IMR-90 (cell line): ENCODE data around the gene SRRM2. TPM values are rescaled to one million over a fixed set of nuclear protein-coding genes. Genes with fewer than 3 reads are reported as not detected.

ENCODE experiments used
- ATAC-seq: fragments of 200-7000 bp; cut with Tn5 transposase; 2 replicates; pipeline ENCODE4 v1.9.1; 2020; ENCODE audit warnings: low read depth, mild to moderate bottlenecking, moderate library complexity
- BruUV-seq: library from RNA; stranded (reverse); fragments of 400-500 nt; replicated peaks from 2 replicates; lab custom pipeline; 2021; lab: Mats Ljungman, UMichigan
- CTCF ChIA-PET: fragments of 300-600 bp; formaldehyde crosslinking; extraction: SDS; loops from one replicate; lab custom pipeline; 2021; ENCODE audit warnings: antibody characterized with exemption; lab: Yijun Ruan, JAX
- POLR2A ChIA-PET: fragments of 300-600 bp; sonication (Branson Sonifier 250); formaldehyde crosslinking; loops from one replicate; lab custom pipeline; 2022; ENCODE audit warnings: antibody characterized with exemption; ENCODE audit not compliant: unreplicated experiment; lab: Charles Lee
- DNase-seq: peaks from one replicate; pipeline ENCODE4 v3.0.0; 2013
- H2AFZ ChIP-seq: replicated peaks from 2 replicates; pipeline ENCODE3; 2013; ENCODE audit warnings: low read length, mild to moderate bottlenecking; ENCODE audit not compliant: poor library complexity
- H2AK5ac ChIP-seq: 2 replicates; pipeline ENCODE4 v1.6.1; 2013; ENCODE audit warnings: low read depth, low read length, inconsistent platforms
- H2AK9ac ChIP-seq: replicated peaks from 2 replicates; pipeline ENCODE3; 2013; ENCODE audit warnings: mild to moderate bottlenecking, low read depth, low read length, moderate library complexity; ENCODE audit not compliant: poor library complexity
- H2BK120ac ChIP-seq: 2 replicates; pipeline ENCODE4 v1.6.1; 2013; ENCODE audit warnings: low read depth, low read length, inconsistent platforms
- H2BK15ac ChIP-seq: 3 replicates; pipeline ENCODE4 v1.6.1; 2013; ENCODE audit warnings: low read depth, low read length, inconsistent platforms
- H2BK20ac ChIP-seq: 2 replicates; pipeline ENCODE4 v1.6.1; 2013; ENCODE audit warnings: low read depth, mild to moderate bottlenecking, inconsistent platforms, low read length, moderate library complexity
- H2BK5ac ChIP-seq: 2 replicates; pipeline ENCODE4 v1.6.1; 2013; ENCODE audit warnings: mild to moderate bottlenecking, low read depth, low read length, inconsistent platforms; ENCODE audit not compliant: poor library complexity, severe bottlenecking
- H3K14ac ChIP-seq: replicated peaks from 2 replicates; pipeline ENCODE4 v1.6.1; 2013; ENCODE audit warnings: low read depth, low read length, inconsistent platforms
- H3K18ac ChIP-seq: 2 replicates; pipeline ENCODE4 v1.6.1; 2013; ENCODE audit warnings: low read depth, low read length, control low read depth
- H3K23ac ChIP-seq: 2 replicates; pipeline ENCODE4 v1.6.1; 2013; ENCODE audit warnings: low read depth, low read length, inconsistent platforms
- H3K27ac ChIP-seq: 2 replicates; pipeline ENCODE4 v1.5.1; 2013; ENCODE audit warnings: mild to moderate bottlenecking, control low read depth, low read length; ENCODE audit not compliant: insufficient read depth
- H3K27me3 ChIP-seq: 2 replicates; pipeline ENCODE4 v1.6.1; 2013; ENCODE audit warnings: low read length; ENCODE audit not compliant: control insufficient read depth, insufficient read depth
- H3K36me3 ChIP-seq: 2 replicates; pipeline ENCODE4 v1.6.1; 2013; ENCODE audit warnings: low read length, mixed read lengths; ENCODE audit not compliant: control insufficient read depth, insufficient read depth
- H3K4ac ChIP-seq: 2 replicates; pipeline ENCODE4 v1.6.1; 2013; ENCODE audit warnings: low read depth, low read length, inconsistent platforms
- H3K4me1 ChIP-seq: 2 replicates; pipeline ENCODE4 v1.6.1; 2013; ENCODE audit warnings: low read length, mixed read lengths; ENCODE audit not compliant: control insufficient read depth, insufficient read depth
- H3K4me2 ChIP-seq: 2 replicates; pipeline ENCODE4 v1.6.1; 2013; ENCODE audit warnings: low read depth, mild to moderate bottlenecking, control low read depth, low read length, moderate library complexity
- H3K4me3 ChIP-seq: 2 replicates; pipeline ENCODE4 v1.5.1; 2013; ENCODE audit warnings: low read depth, mild to moderate bottlenecking, control low read depth, low read length, moderate library complexity; ENCODE audit not compliant: insufficient read depth
- H3K56ac ChIP-seq: 2 replicates; pipeline ENCODE4 v1.6.1; 2013; ENCODE audit warnings: low read length, inconsistent platforms; ENCODE audit not compliant: insufficient read depth; ENCODE audit errors: extremely low read depth
- H3K79me1 ChIP-seq, 2 experiments: 2 replicates each; pipeline ENCODE4 v1.6.1; 2013; ENCODE audit warnings: low read length in 2 of 2, inconsistent platforms in 1 of 2, low read depth in 1 of 2
- H3K9ac ChIP-seq: 2 replicates; pipeline ENCODE4 v1.6.1; 2013; ENCODE audit warnings: low read depth, low read length, control low read depth
- H3K9me1 ChIP-seq: 2 replicates; pipeline ENCODE4 v1.6.1; 2013; ENCODE audit warnings: low read length, inconsistent platforms; ENCODE audit not compliant: insufficient read depth
- H3K9me3 ChIP-seq: 2 replicates; pipeline ENCODE4 v1.6.1; 2013; ENCODE audit warnings: low read length; ENCODE audit not compliant: control insufficient read depth, insufficient read depth
- H4K20me1 ChIP-seq: 2 replicates; pipeline ENCODE4 v1.6.1; 2013; ENCODE audit warnings: low read length, inconsistent platforms; ENCODE audit not compliant: insufficient read depth
- H4K5ac ChIP-seq: 2 replicates; pipeline ENCODE4 v1.6.1; 2013; ENCODE audit warnings: mild to moderate bottlenecking, low read depth, low read length, control low read depth
- H4K8ac ChIP-seq, 2 experiments: 2 replicates each; pipeline ENCODE4 v1.6.1; 2013; ENCODE audit warnings: low read depth in 2 of 2, low read length in 2 of 2, control low read depth in 1 of 2, inconsistent platforms in 1 of 2
- H4K91ac ChIP-seq: 2 replicates; pipeline ENCODE4 v1.6.1; 2013; ENCODE audit warnings: low read depth, low read length, inconsistent platforms; ENCODE audit not compliant: insufficient read depth
- FOS ChIP-seq: fragments of 150-350 bp; IDR thresholded peaks from 2 replicates; pipeline ENCODE4 v1.6.1; 2016; ENCODE audit warnings: low read depth, low read length
- MAFK ChIP-seq: IDR thresholded peaks from 2 replicates; pipeline ENCODE4 v1.6.1; 2012; ENCODE audit warnings: low read depth, low read length, improper control_type of control experiment
- NFE2L2 ChIP-seq: fragments of 150-350 bp; IDR thresholded peaks from 2 replicates; pipeline ENCODE4 v1.6.1; 2016; ENCODE audit warnings: low read depth, mild to moderate bottlenecking, low read length
- RAD21 ChIP-seq: IDR thresholded peaks from 2 replicates; pipeline ENCODE4 v1.6.1; 2012; ENCODE audit warnings: low read length, improper control_type of control experiment
- RCOR1 ChIP-seq: IDR thresholded peaks from 2 replicates; pipeline ENCODE4 v1.6.1; 2012; ENCODE audit warnings: mild to moderate bottlenecking, low read length, improper control_type of control experiment; ENCODE audit not compliant: insufficient replicate concordance
- RFX5 ChIP-seq: IDR thresholded peaks from 2 replicates; pipeline ENCODE4 v1.8.0; 2012; ENCODE audit warnings: low read depth, mild to moderate bottlenecking, low read length, moderate library complexity
- SMC3 ChIP-seq: fragments of 150-350 bp; IDR thresholded peaks from 2 replicates; pipeline ENCODE4 v1.6.1; 2016; ENCODE audit warnings: low read depth, mild to moderate bottlenecking, antibody characterized with exemption, low read length, moderate library complexity
- WGBS, 2 experiments: methylation state at CpG; one replicate each; pipeline versions ENCODE4 v1.1.5 to v1.1.7; 2013; ENCODE audit warnings: missing lambda C conversion rate in 2 of 2; ENCODE audit not compliant: insufficient read length in 1 of 2; ENCODE audit errors: extremely low coverage in 2 of 2; 5-methylcytosine and 5-hydroxymethylcytosine counted together
- dilution Hi-C: fragments of 300-500 bp; cut with HindIII; formaldehyde crosslinking; loops from one replicate; pipeline ENCODE4 v1.14.3; 2018; ENCODE audit warnings: low sequenced_read_pairs; ENCODE audit not compliant: unreplicated experiment
- in situ Hi-C: fragments of 300-500 bp; cut with MboI; formaldehyde crosslinking; loops from 3 replicates; pipeline ENCODE4 v1.14.3; 2019; ENCODE audit warnings: low sequenced_read_pairs, inconsistent platforms, mixed read lengths
- intact Hi-C: fragments of 100-400 bp; cut with micrococcal nuclease; formaldehyde crosslinking; loops from 2 replicates; pipeline ENCODE4 v1.10.0; 2022
- polyA plus RNA-seq, 3 experiments: library from polyadenylated mRNA; depleted of rRNA; stranded (reverse); fragments of >200 nt; gene quantifications; 2 replicates each; pipeline ENCODE4 v1.2.3, GENCODE V29; 2012; ENCODE audit warnings: low replicate concordance in 1 of 3
- total RNA-seq: library from RNA; depleted of rRNA; stranded (reverse); fragments of >200 nt; gene quantifications from 2 replicates; pipeline ENCODE4 v1.2.3, GENCODE V29; 2012
- TF ChIP-seq, protein P1 (sequence below): fragments of 150-350 bp; IDR thresholded peaks from 2 replicates; pipeline ENCODE4 v1.6.1; 2016; ENCODE audit warnings: low read depth, mild to moderate bottlenecking, low read length, moderate library complexity, borderline replicate concordance
- TF ChIP-seq, protein P2 (sequence below): conservative IDR thresholded peaks from 2 replicates; pipeline ENCODE4 v1.5.1; 2012; ENCODE audit warnings: mild to moderate bottlenecking, low read depth, low read length, improper control_type of control experiment
- TF ChIP-seq, protein P3 (sequence below): fragments of 150-350 bp; IDR thresholded peaks from 2 replicates; pipeline ENCODE4 v1.6.1; 2017; ENCODE audit warnings: mild to moderate bottlenecking, antibody characterized with exemption, low read length, low read depth

SRRM2 gene
- total and polyA plus RNA-seq, 2 of the 4 experiments (the other 2 are of a cell fraction) = 20.3 to 300 TPM

DNA sequence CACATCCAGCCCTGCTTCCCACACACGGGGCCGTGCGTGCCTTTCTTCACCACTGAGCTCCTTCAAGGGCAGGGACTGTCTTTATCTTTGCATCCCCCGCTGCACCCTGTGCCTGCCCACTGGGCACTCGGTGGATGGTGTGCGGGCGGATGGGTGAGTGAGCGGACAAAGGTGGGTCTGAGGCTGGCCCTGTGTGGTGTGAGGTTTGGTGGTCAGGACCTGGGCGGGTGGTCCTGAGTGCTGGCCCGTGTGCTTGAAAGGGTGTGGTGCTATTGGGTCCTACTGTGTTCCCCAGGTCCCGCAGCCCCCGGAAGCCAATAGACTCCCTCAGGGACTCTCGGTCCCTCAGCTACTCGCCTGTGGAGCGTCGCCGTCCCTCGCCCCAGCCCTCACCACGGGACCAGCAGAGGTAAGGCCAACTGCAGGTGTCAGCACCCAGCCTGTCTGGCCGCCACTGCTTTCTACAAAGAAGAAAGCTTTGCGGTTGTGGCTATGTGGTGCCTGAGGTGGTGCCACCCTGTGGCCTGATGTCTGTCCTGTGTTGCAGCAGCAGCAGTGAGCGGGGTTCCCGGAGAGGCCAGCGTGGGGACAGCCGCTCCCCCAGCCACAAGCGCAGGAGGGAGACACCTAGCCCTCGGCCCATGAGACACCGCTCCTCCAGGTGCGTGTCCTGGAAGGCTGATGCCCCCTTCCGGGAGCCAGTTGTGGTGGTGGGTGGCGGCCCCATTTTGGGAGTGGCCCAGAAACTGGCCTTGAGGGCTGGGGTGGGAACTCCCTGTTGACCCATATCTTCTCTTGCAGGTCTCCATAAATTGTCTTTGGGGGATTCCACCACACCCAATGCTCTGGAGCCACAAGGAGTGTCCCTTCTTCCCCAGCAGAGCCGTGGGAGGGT, 17.9 kb downstream of the SRRM2 start:
- CTCF ChIA-PET = no interaction called here
- intact Hi-C loops = no loop called here

More for the DNA sequence above, 17.9 kb downstream of the SRRM2 start:
- Histone ChIP-seq H3K9me1 (peaks cover 5% of the 10 kb centered on the region), H4K5ac (no peak overlapping the region; the same call in 1 of the 2 replicates), H3K14ac (no peak overlapping the region), H4K91ac (no peak overlapping the region), H4K20me1 (peaks cover 94% of the 10 kb centered on the region), H3K27ac (no peak overlapping the region), H2AFZ (peak overlapping the region; percentile 57), H3K18ac (no peak overlapping the region), H3K4me2 (no peak overlapping the region), H3K9me3 (no peaks in the 10 kb centered on the region; the same call in 1 of the 2 replicates), H3K79me1 (peaks cover 19 to 96% of the 10 kb centered on the region in 2 experiments), H3K56ac (no peak overlapping the region), H3K23ac (no peak overlapping the region), H2BK5ac (no peak overlapping the region), H3K36me3 (peaks cover 95% of the 10 kb centered on the region), H4K8ac (no peak overlapping the region), H2AK5ac (no peak overlapping the region), H3K4me3 (no peak overlapping the region), H2BK20ac (no peak overlapping the region), H2BK120ac (no peak overlapping the region), H3K4me1 (peaks cover 8% of the 10 kb centered on the region), H3K4ac (no peak overlapping the region), H2BK15ac (no peak overlapping the region), H2AK9ac (peak overlapping the region; percentile 16), H3K27me3 (no peaks in the 10 kb centered on the region), H3K9ac (no peak overlapping the region)
- no TSS peak for BruUV-seq
- TF ChIP-seq MAFK (no peak), RFX5 (no peak), NFE2L2 (no peak), RAD21 (no peak), RCOR1 (no peak), FOS (no peak), SMC3 (no peak)
- TF ChIP-seq, protein P1, sequence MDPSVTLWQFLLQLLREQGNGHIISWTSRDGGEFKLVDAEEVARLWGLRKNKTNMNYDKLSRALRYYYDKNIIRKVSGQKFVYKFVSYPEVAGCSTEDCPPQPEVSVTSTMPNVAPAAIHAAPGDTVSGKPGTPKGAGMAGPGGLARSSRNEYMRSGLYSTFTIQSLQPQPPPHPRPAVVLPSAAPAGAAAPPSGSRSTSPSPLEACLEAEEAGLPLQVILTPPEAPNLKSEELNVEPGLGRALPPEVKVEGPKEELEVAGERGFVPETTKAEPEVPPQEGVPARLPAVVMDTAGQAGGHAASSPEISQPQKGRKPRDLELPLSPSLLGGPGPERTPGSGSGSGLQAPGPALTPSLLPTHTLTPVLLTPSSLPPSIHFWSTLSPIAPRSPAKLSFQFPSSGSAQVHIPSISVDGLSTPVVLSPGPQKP = no peak
- TF ChIP-seq, protein P2, sequence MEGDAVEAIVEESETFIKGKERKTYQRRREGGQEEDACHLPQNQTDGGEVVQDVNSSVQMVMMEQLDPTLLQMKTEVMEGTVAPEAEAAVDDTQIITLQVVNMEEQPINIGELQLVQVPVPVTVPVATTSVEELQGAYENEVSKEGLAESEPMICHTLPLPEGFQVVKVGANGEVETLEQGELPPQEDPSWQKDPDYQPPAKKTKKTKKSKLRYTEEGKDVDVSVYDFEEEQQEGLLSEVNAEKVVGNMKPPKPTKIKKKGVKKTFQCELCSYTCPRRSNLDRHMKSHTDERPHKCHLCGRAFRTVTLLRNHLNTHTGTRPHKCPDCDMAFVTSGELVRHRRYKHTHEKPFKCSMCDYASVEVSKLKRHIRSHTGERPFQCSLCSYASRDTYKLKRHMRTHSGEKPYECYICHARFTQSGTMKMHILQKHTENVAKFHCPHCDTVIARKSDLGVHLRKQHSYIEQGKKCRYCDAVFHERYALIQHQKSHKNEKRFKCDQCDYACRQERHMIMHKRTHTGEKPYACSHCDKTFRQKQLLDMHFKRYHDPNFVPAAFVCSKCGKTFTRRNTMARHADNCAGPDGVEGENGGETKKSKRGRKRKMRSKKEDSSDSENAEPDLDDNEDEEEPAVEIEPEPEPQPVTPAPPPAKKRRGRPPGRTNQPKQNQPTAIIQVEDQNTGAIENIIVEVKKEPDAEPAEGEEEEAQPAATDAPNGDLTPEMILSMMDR = no peak
- TF ChIP-seq, protein P3, sequence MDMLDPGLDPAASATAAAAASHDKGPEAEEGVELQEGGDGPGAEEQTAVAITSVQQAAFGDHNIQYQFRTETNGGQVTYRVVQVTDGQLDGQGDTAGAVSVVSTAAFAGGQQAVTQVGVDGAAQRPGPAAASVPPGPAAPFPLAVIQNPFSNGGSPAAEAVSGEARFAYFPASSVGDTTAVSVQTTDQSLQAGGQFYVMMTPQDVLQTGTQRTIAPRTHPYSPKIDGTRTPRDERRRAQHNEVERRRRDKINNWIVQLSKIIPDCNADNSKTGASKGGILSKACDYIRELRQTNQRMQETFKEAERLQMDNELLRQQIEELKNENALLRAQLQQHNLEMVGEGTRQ = no peak
- in situ Hi-C loops (no loop called here), dilution Hi-C loops (no loop called here)
- ATAC-seq (no peak), DNase-seq (no peak)
- 90% methylated on average over 15 of the region's 32 CpGs; no CpG with 5 or more reads in 1 of the 2 experiments for WGBS, 2 experiments
- POLR2A ChIA-PET = no interaction called here
